HG02981 (cell line): Measurements from ENCODE around the gene NKAIN4.

Source experiments
- ATAC-seq: cut with Tn5 transposase; IDR thresholded peaks from one replicate; pipeline ENCODE4 v1.9.1; 2021; ENCODE audit warnings: mild to moderate bottlenecking, moderate library complexity; ENCODE audit not compliant: unreplicated experiment

NKAIN4 gene

DNA sequence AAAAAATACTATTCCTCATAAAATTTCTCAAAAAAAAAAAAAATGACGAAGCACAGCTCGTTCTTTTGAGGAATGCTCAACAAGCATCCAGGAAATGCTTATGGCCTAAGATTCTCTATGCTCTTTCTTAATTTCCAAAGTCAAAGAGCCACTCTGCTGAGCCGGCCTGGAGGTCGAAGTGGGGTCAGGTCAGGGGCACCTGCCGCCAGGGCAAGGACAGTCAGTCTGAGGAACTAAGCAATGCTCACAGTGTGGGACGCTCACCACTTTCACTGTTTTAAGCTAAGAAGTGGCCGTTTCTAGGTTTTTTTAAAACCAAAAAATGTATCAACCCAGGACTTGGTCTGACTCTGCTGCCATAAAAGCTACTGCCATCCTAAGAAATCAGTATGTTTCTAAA, 55.7 kb downstream of the NKAIN4 start:
- ATAC-seq: no peak

- ATAC-seq: no peak
These were observed 57.3 kb downstream of the NKAIN4 start for GRCh38 chr20:63196768-63197470.

DNA sequence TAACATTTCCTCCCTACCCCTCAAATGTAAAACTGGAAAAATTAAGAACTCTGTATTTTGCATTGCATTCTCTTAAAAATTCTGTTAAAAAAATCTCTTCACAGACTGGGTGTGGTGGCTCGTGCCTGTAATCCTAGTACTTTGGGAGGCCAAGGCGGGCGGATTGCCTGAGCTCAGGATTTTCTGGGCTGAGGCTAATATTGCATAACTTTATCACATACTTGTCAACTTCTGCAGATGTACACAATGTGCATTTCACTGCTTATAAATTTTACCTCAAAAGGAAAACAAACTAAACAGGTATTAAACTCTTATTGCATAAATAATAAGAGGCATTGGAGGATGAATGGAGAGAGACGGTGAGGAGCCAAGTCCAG, 59.5 kb downstream of the NKAIN4 start:
- no peak for ATAC-seq

- ATAC-seq: no peak
These were observed 60.1 kb downstream of the NKAIN4 start for GRCh38 chr20:63194007-63194796.

DNA sequence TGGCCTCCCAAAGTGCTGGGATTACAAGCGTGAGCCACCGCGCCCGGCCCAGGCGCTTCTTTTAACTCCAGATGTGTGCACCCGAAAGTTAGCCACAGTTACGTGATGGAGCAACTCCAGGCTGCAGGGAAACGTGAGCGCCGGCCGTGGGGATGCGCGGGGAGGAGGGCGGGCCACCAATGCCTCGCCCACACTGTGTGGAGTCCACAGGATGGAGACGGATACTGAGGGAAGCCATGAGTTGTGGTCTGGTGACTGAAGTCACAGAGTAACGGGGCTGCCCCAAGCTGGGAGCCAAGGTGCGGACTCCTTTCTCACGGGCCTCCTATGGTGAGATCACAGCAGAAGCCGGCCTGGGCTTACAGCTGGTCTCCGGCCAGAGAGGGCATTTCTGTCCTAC, 61.5 kb downstream of the NKAIN4 start:
- ATAC-seq: no peak

DNA sequence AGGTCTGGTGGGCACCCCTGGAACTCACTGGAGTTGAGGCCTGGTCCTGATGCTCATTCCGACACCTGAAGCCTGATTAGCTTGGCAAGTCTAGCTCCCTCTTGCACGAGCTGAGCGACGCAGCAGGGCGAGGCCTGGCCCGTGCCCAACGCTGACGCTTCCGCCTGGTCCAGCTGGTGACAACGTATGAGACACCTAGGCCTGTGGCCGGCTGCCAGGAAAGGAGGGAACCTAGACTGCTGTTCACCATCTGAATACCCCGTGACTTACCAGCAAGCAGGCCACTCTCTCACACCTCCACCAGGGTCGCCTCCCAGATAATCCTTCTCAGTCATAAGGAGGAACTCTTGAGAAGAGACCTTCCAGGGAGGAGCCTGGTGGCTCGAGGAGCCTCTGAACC, 62.9 kb downstream of the NKAIN4 start:
- ATAC-seq: no peak

DNA sequence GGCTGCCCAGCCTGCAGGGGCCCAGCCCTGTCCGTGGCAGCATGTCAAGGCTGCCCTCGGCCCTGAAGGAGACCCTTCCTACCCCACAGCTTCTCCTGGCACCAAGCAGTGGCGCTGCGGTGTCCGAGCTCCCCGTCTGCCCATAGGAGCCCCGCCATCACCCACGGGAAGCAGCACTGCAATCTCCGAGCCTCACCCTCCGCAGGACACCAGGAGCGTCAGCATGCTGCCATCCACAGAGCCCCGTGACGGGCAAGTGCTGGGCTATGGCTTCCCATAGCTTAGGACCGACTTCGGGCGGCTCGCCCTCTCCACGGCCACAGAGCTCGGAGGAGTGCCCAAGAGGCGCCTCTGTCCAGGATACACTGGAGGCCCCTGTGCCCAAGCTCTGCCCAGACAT, 63.4 kb downstream of the NKAIN4 start:
- ATAC-seq: no peak
